K562 (cell line): ENCODE data around the gene PRKG2. TPM values are rescaled to one million over a fixed set of nuclear protein-coding genes. Genes with fewer than 3 reads are reported as not detected.

Source experiments
- ATAC-seq: fragments of 200-7000 bp; cut with Tn5 transposase; 3 replicates; pipeline ENCODE4 v1.9.1; 2020; ENCODE audit warnings: moderate library complexity
- BruUV-seq: library from RNA; stranded (reverse); fragments of 400-500 nt; replicated peaks from 2 replicates; lab custom pipeline; 2021; lab: Mats Ljungman, UMichigan
- CTCF ChIA-PET: fragments of 300-600 bp; formaldehyde crosslinking; extraction: SDS; loops from one replicate; lab custom pipeline; 2021; ENCODE audit warnings: low intra/inter-chr PET ratio; lab: Yijun Ruan, JAX
- POLR2A ChIA-PET: fragments of 300-600, 350-650 bp; sonication (Branson Sonifier 250); formaldehyde crosslinking; extraction: SDS; loops from one replicate; lab custom pipeline; 2021; ENCODE audit warnings: antibody characterized with exemption, inconsistent platforms; lab: Yijun Ruan, JAX
- DNase-seq, 4 experiments: peaks; one replicate each; pipeline versions ENCODE4 v3.0.0 to v3.0.0-alpha.2; 2011 to 2018; ENCODE audit warnings: low spot score in 3 of 4, mixed read lengths in 3 of 4; ENCODE audit errors: extremely low read depth in 1 of 4
- FAIRE-seq: peaks from 2 replicates; lab custom pipeline; 2011; peaks lifted over from hg19 to GRCh38; lab: Jason Lieb, UNC
- H2AFZ ChIP-seq: 2 replicates; pipeline ENCODE4 v1.6.0; 2011; ENCODE audit warnings: low read depth, low read length, control low read depth, inconsistent platforms
- H3K27ac ChIP-seq: fragments of 200-600 bp; 3 replicates; pipeline ENCODE4 v1.8.0; 2011; ENCODE audit warnings: low read depth, mild to moderate bottlenecking, control low read depth, inconsistent platforms, low read length, moderate library complexity, mixed read lengths; ENCODE audit errors: extremely low read depth
- H3K27me3 ChIP-seq, 2 experiments: fragments of 300-600 bp in 1 of 2; 2 replicates in 1 of 2; 3 replicates in 1 of 2; pipeline versions ENCODE4 v1.6.0 to v1.8.0; 2011; ENCODE audit warnings: inconsistent platforms in 2 of 2, low read length in 2 of 2, mild to moderate bottlenecking in 1 of 2, mixed read lengths in 1 of 2, moderate library complexity in 1 of 2; ENCODE audit not compliant: control insufficient read depth in 2 of 2, insufficient read depth in 2 of 2
- H3K36me3 ChIP-seq: fragments of 300-600 bp; 3 replicates; pipeline ENCODE4 v1.8.0; 2011; ENCODE audit warnings: mild to moderate bottlenecking, low read length, inconsistent platforms; ENCODE audit not compliant: control insufficient read depth, insufficient read depth
- H3K4me1 ChIP-seq, 2 experiments: fragments of 200-600 bp in 1 of 2; replicated peaks in 1 of 2; 2 replicates in 1 of 2; 3 replicates in 1 of 2; pipeline versions ENCODE4 v1.5.1 to v1.8.0; 2011; ENCODE audit warnings: inconsistent platforms in 2 of 2, low read length in 2 of 2, mild to moderate bottlenecking in 1 of 2, mixed read lengths in 1 of 2, moderate library complexity in 1 of 2; ENCODE audit not compliant: control insufficient read depth in 2 of 2, insufficient read depth in 2 of 2
- H3K4me2 ChIP-seq: 2 replicates; pipeline ENCODE4 v1.6.1; 2011; ENCODE audit warnings: low read length, control low read depth, inconsistent platforms, mixed read lengths; ENCODE audit not compliant: insufficient read depth
- H3K4me3 ChIP-seq: fragments of 200-600 bp; sonication (generic), shearing (Covaris generic); 2 replicates; pipeline ENCODE4 v1.5.1; 2016; ENCODE audit warnings: control low read depth, inconsistent platforms
- H3K79me2 ChIP-seq: fragments of 200-600 bp; 3 replicates; pipeline ENCODE4 v1.8.0; 2011; ENCODE audit warnings: low read length, inconsistent platforms; ENCODE audit not compliant: control insufficient read depth, insufficient read depth
- H3K9ac ChIP-seq, 2 experiments: 2 replicates each; pipeline versions ENCODE4 v1.6.0 to v1.6.1; 2011; ENCODE audit warnings: low read depth in 2 of 2, low read length in 2 of 2, control low read depth in 1 of 2, inconsistent platforms in 1 of 2, mild to moderate bottlenecking in 1 of 2, mixed read lengths in 1 of 2; ENCODE audit not compliant: insufficient read depth in 1 of 2
- H3K9me1 ChIP-seq: one replicate; pipeline ENCODE4 v1.6.0; 2011; ENCODE audit warnings: inconsistent platforms, mild to moderate bottlenecking, low read length, moderate library complexity; ENCODE audit not compliant: control insufficient read depth, insufficient read depth
- H3K9me3 ChIP-seq: replicated peaks from 2 replicates; pipeline ENCODE4 v1.5.1; 2011; ENCODE audit warnings: low read depth, low read length, inconsistent platforms; ENCODE audit not compliant: control insufficient read depth, insufficient read depth
- H4K20me1 ChIP-seq: replicated peaks from 2 replicates; pipeline ENCODE4 v1.6.1; 2011; ENCODE audit warnings: low read length, inconsistent platforms, mixed read lengths; ENCODE audit not compliant: control insufficient read depth, insufficient read depth
- CLOCK ChIP-seq: fragments of 250-450 bp; sonication (Bioruptor Pico); IDR thresholded peaks from 2 replicates; pipeline ENCODE4 v1.4.0; 2020; ENCODE audit warnings: mild to moderate bottlenecking, moderate library complexity, borderline replicate concordance
- IRF1 ChIP-seq: sonication (generic); formaldehyde crosslinking; IDR thresholded peaks from 2 replicates; pipeline ENCODE4 v1.8.0; 2022; ENCODE audit warnings: missing genetic modification reagents, mild to moderate bottlenecking, borderline replicate concordance
- PRMT5 ChIP-seq: sonication (generic); formaldehyde crosslinking; IDR thresholded peaks from 2 replicates; pipeline ENCODE4 v1.5.0; 2020; ENCODE audit warnings: missing genetic modification reagents
- ZBTB40 ChIP-seq, 2 experiments: fragments of 450-650 bp in 1 of 2; sonication (generic) in 1 of 2; formaldehyde crosslinking in 1 of 2; IDR thresholded peaks; 2 replicates each; pipeline versions ENCODE4 v1.7.1 to v1.9.0; 2016 to 2022; ENCODE audit warnings: inconsistent platforms in 1 of 2, mild to moderate bottlenecking in 1 of 2, missing genetic modification reagents in 1 of 2
- ZNF174 ChIP-seq: fragments of 250-450 bp; sonication (Bioruptor Pico); IDR thresholded peaks from 2 replicates; pipeline ENCODE4 v1.4.0; 2020; ENCODE audit warnings: mild to moderate bottlenecking
- ZNF431 ChIP-seq: sonication (generic); formaldehyde crosslinking; IDR thresholded peaks from 2 replicates; pipeline ENCODE4 v1.8.0; 2022; ENCODE audit warnings: mild to moderate bottlenecking, missing genetic modification reagents
- ZNF584 ChIP-seq: fragments of 200-800 bp; sonication (Bioruptor generic); IDR thresholded peaks from 2 replicates; pipeline ENCODE4 v1.6.1; 2016; ENCODE audit warnings: low read depth, mild to moderate bottlenecking, missing genetic modification characterization, missing compliant biosample characterization
- ZNF589 ChIP-seq: fragments of 200-800 bp; sonication (Bioruptor generic); IDR thresholded peaks from 2 replicates; pipeline ENCODE4 v1.6.1; 2016; ENCODE audit warnings: low read depth, missing genetic modification characterization, missing compliant biosample characterization
- WGBS: fragments of 100-300 bp; shearing (Covaris generic); methylation state at CpG from one replicate; pipeline ENCODE4 v1.1.6; 2016; ENCODE audit warnings: low coverage, mixed read lengths; ENCODE audit not compliant: insufficient coverage; ENCODE audit errors: missing lambda C conversion rate; 5-methylcytosine and 5-hydroxymethylcytosine counted together
- in situ Hi-C: fragments of 300-500 bp; cut with MboI; formaldehyde crosslinking; loops from 4 replicates; pipeline ENCODE4 v1.15.0; 2018; ENCODE audit warnings: inconsistent platforms, mixed read lengths
- intact Hi-C: fragments of 100-400 bp; cut with micrococcal nuclease; formaldehyde crosslinking; loops from 2 replicates; pipeline ENCODE4 v1.14.2; 2022
- polyA plus RNA-seq, 8 experiments: library from polyadenylated mRNA; depleted of rRNA in 4 of 8; stranded (reverse) in 5 of 8; unstranded in 3 of 8; fragments of >200 nt; fragmentation: Nextera tagmentation in 2 of 8; fragmentation: Illumina TruSeq in 1 of 8; extraction: Ambion mirVana in 2 of 8; extraction: Trizol in 1 of 8; gene quantifications; 2 replicates each; pipeline versions ENCODE4 v1.2.1 to v1.2.3, GENCODE V29; 2011 to 2014; ENCODE audit warnings: inconsistent platforms in 1 of 8, missing spikeins in 1 of 8
- total RNA-seq, 7 experiments: library from RNA; depleted of rRNA in 6 of 7; stranded (reverse); fragments of >200 nt in 6 of 7; fragmentation: Illumina TruSeq in 2 of 7; extraction: Trizol in 2 of 7; gene quantifications; 2 replicates each; pipeline versions ENCODE4 v1.2.1 to v1.2.3, GENCODE V29; 2011 to 2021; ENCODE audit warnings: low replicate concordance in 1 of 7

Gene PRKG2
- total and polyA plus RNA-seq, 9 of the 15 experiments (the other 6 are each of a cell fraction or from before 2014, with no cell fraction given): 0.01 to 0.68 (median 0.34) TPM

DNA sequence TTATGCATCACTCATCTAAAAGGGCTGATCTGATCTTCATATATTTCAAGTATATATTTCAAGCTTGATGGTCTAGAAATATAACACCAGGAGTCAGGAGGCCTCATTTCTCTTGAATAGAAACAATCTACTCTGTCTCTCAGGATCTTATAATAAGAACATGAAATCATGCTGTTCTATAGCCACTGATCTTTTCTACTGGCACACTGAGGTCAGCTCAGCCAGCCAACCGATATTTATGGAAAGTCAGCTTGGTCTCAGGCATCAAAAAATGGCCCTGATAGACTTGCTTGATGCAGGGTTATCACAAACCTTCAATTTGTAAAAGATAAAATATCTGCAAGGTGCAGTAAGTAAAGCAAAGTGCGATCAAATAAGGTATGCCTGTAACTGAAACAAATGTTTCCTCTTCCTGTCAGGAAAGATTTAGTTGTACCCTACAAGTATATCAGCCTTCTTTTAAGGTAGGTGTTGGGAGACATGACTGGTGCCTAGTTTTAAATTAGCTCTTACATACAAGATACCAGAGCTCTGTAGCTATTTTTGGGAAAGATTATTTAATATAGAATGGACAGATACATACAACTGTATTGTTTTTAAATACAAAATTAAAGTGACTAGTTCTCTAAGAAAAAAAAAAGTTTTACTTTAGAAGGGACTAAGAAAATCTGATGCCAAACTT lies 121.2 kb downstream of the PRKG2 start:
- DNase-seq: no peak
- Histone ChIP-seq H4K20me1 (no peaks in the 10 kb centered on the region), H3K4me1 (no peaks in the 10 kb centered on the region), H3K9me3 (no peaks in the 10 kb centered on the region), H3K36me3 (no peaks in the 10 kb centered on the region), H3K4me2 (no peak overlapping the region), H3K79me2 (no peaks in the 10 kb centered on the region), H3K27me3 (no peaks in the 10 kb centered on the region), H2AFZ (no peak overlapping the region), H3K27ac (no peak overlapping the region), H3K9ac (no peak overlapping the region), H3K9me1 (no peaks in the 10 kb centered on the region), H3K4me3 (no peak overlapping the region)
- no peak for ATAC-seq
- 0% methylated on average over 2 of the region's 2 CpGs for WGBS
- CTCF ChIA-PET: no interaction called here
- no TSS peak for BruUV-seq
- in situ Hi-C loops: loop anchor here (25.0 kb wide), 1 partner anchor 243 kb away; no protein-coding TSS in a partner anchor
- POLR2A ChIA-PET: no interaction called here
- no peak for FAIRE-seq
- intact Hi-C loops: no loop called here
- TF ChIP-seq CLOCK (CRISPR knock-in tag) (no peak), ZNF584 (no peak), ZNF174 (CRISPR knock-in tag) (no peak), ZBTB40 (IDR thresholded peaks at IDR 0.05) (no peak), ZBTB40 (CRISPR knock-in tag; IDR thresholded peaks at IDR 0.05) (no peak), IRF1 (CRISPR knock-in tag) (no peak), ZNF431 (CRISPR knock-in tag) (no peak), PRMT5 (CRISPR knock-in tag) (no peak), ZNF589 (CRISPR knock-in tag) (no peak)
